Natural killer cell (primary cell): Measurements from ENCODE around the gene EPN3. TPM values are rescaled to one million over a fixed set of nuclear protein-coding genes. Genes with fewer than 3 reads are reported as not detected.

Experiments
- ATAC-seq, 3 donors: fragments of 150-1000 bp in 2 of 3; fragments of 200-7000 bp in 1 of 3; cut with Tn5 transposase; 1 replicate in 1 of 3; 2 replicates in 2 of 3; pipeline ENCODE4 v1.10.0; 2021; ENCODE audit warnings: mild to moderate bottlenecking in 2 of 3, moderate library complexity in 2 of 3
- DNase-seq, 2 donors: peaks; one replicate each; pipeline versions ENCODE4 v3.0.0 to v3.0.0-alpha.2; 2013 to 2021; ENCODE audit warnings: mixed read lengths in 1 of 2
- H3K27ac ChIP-seq: one replicate; pipeline ENCODE4 v1.5.1; 2013; ENCODE audit warnings: mild to moderate bottlenecking, low read length
- H3K27me3 ChIP-seq: one replicate; pipeline ENCODE4 v1.6.1; 2013; ENCODE audit warnings: low read length; ENCODE audit not compliant: control insufficient read depth, insufficient read depth
- H3K36me3 ChIP-seq: one replicate; pipeline ENCODE4 v1.6.1; 2013; ENCODE audit warnings: low read length; ENCODE audit not compliant: control insufficient read depth, insufficient read depth
- H3K4me1 ChIP-seq: one replicate; pipeline ENCODE4 v1.6.1; 2013; ENCODE audit warnings: low read length; ENCODE audit not compliant: control insufficient read depth, insufficient read depth
- H3K4me3 ChIP-seq: one replicate; pipeline ENCODE4 v1.5.1; 2013; ENCODE audit warnings: low read length
- H3K9me3 ChIP-seq: one replicate; pipeline ENCODE4 v1.6.1; 2013; ENCODE audit warnings: low read length; ENCODE audit not compliant: control insufficient read depth, insufficient read depth
- H3K27ac Mint-ChIP-seq, 2 donors: one replicate each; pipeline ENCODE4 v1.8.0; 2022; ENCODE audit warnings: mild to moderate bottlenecking in 2 of 2, mixed read lengths in 2 of 2, moderate library complexity in 1 of 2
- H3K27me3 Mint-ChIP-seq, 2 donors: one replicate each; pipeline ENCODE4 v1.8.0; 2022; ENCODE audit warnings: low read depth in 2 of 2, mixed read lengths in 2 of 2
- H3K36me3 Mint-ChIP-seq: one replicate; pipeline ENCODE4 v1.8.0; 2022; ENCODE audit warnings: mixed read lengths
- H3K4me1 Mint-ChIP-seq, 2 donors: one replicate each; pipeline ENCODE4 v1.8.0; 2022; ENCODE audit warnings: mixed read lengths in 2 of 2
- H3K4me3 Mint-ChIP-seq: one replicate; pipeline ENCODE4 v1.8.0; 2022; ENCODE audit warnings: mild to moderate bottlenecking, moderate library complexity, mixed read lengths
- H3K9me3 Mint-ChIP-seq, 2 donors: one replicate each; pipeline ENCODE4 v1.8.0; 2022; ENCODE audit warnings: mixed read lengths in 2 of 2
- CTCF ChIP-seq: fragments of 200-600 bp; IDR thresholded peaks from one replicate; pipeline ENCODE4 v1.8.0; 2022; ENCODE audit warnings: antibody characterized with exemption
- WGBS: methylation state at CpG from one replicate; pipeline ENCODE4 v1.1.7; 2013; ENCODE audit warnings: missing lambda C conversion rate; ENCODE audit not compliant: insufficient coverage; 5-methylcytosine and 5-hydroxymethylcytosine counted together
- intact Hi-C: fragments of 100-400 bp; cut with micrococcal nuclease; formaldehyde crosslinking; loops from one replicate; pipeline ENCODE4 v1.14.2; 2022
- total RNA-seq, 4 donors: library from RNA; stranded (reverse); fragments of 120-200 nt in 1 of 4; gene quantifications; one replicate each; pipeline versions ENCODE4 v1.2.3 to v1.2.4, GENCODE V29; 2013 to 2022

The EPN3 gene
- total RNA-seq, 3 donors from 2014 or later (not counting 1 experiment from before 2014, with no cell fraction given): not detected

DNA sequence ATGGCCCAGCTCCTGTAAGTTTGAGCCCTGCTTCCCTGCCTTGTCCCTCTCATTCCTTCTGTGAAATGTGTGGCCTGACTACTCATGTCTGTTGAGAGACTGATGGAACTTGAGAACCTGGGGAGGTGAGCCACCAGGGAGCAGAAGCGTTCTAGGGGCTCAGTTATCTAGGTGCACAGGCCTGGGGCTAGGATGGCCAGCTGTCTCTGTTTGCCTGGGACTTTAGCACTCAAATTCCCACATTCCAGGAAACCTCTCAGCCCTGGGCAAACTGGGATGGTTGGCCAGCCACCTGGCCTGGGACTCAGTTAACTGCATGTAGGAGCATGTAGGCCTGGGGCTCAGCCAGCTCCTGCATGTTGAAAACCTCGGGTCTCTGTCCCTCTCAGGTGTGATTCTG, 9.3 kb upstream of the EPN3 start:
- Histone ChIP-seq H3K27me3 (no peaks in the 10 kb centered on the region), H3K27ac (no peak overlapping the region), H3K36me3 (no peaks in the 10 kb centered on the region), H3K9me3 (no peaks in the 10 kb centered on the region), H3K4me3 (no peak overlapping the region), H3K4me1 (no peaks in the 10 kb centered on the region)
- intact Hi-C loops: no loop called here
- Mint-ChIP-seq H3K27me3 (no peaks in the 10 kb centered on the region), H3K4me3 (no peak overlapping the region), H3K4me1 (no peaks in the 10 kb centered on the region), H3K36me3 (no peaks in the 10 kb centered on the region), H3K9me3 (no peaks in the 10 kb centered on the region), H3K27ac (no peak overlapping the region)
- no peak for ATAC-seq
- no peak for TF ChIP-seq CTCF
- WGBS: 80% methylated on average over 2 of the region's 2 CpGs
- no peak for DNase-seq

DNA sequence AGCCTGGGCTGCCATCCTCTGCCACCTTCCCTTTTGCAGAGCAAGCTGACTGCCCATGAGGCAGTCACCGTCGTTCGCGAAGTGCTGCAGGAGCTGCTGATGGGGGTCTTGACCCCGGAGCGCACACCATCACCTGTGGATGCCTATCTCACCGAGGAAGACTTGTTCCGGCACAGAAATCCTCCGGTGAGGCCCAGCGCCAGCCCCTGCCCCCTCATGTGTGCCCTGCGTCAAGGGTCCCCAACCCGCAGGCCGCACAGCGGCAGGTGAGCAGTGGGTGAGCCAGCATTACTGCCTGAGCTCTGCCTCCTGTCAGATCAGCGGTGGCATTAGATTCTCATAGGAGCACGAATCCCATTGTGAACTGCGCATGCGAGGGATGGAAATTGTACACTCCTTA, 7.7 kb upstream of the EPN3 start:
- Mint-ChIP-seq H3K27me3 (peaks cover 0 to 6% of the 10 kb centered on the region in 2 donors), H3K27ac (no peak overlapping the region), H3K4me1 (no peaks in the 10 kb centered on the region), H3K9me3 (no peaks in the 10 kb centered on the region), H3K4me3 (no peak overlapping the region), H3K36me3 (no peaks in the 10 kb centered on the region)
- Histone ChIP-seq H3K4me3 (no peak overlapping the region), H3K27ac (no peak overlapping the region), H3K36me3 (no peaks in the 10 kb centered on the region), H3K9me3 (no peaks in the 10 kb centered on the region), H3K27me3 (no peaks in the 10 kb centered on the region), H3K4me1 (no peaks in the 10 kb centered on the region)
- intact Hi-C loops: no loop called here
- DNase-seq (no peak), ATAC-seq (no peak)
- WGBS: 95% methylated on average over 18 of the region's 18 CpGs
- TF ChIP-seq CTCF: no peak

DNA sequence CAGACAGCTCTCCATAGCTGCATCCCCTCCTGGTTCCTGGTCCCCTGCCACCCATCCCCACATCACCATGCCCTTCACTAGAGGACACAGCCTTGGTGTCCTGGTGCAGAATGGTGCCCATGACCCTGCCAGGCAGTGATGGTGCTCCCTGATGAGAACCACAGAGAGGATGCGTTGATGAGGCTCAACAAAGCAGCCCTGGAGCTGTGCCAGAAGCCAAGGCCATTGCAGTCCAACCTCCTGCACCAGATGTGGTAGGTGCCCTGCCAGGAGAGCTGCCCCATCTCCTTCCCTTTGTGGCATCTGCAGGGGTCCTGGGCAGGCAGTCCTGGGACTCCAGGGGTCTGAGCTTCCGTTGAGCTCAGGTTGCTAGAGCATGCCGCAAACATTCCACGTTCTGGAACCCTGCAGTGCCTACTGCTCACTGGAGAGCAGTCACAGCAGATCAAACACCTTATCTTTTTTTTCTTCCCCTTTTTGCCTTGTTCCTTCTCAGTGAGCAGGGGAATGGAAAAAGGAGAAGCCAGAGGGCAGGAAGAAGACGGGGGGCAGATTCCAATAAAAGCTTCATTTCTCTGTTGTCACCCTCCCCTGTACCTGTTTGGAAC, 5.3 kb upstream of the EPN3 start:
- intact Hi-C loops: no loop called here
- Mint-ChIP-seq H3K4me1 (no peaks in the 10 kb centered on the region), H3K27ac (no peak overlapping the region), H3K4me3 (no peak overlapping the region), H3K9me3 (no peaks in the 10 kb centered on the region), H3K36me3 (no peaks in the 10 kb centered on the region), H3K27me3 (peaks cover 16 to 20% of the 10 kb centered on the region in 2 donors)
- ATAC-seq: no peak
- Histone ChIP-seq H3K4me1 (no peaks in the 10 kb centered on the region), H3K4me3 (no peak overlapping the region), H3K9me3 (no peaks in the 10 kb centered on the region), H3K36me3 (no peaks in the 10 kb centered on the region), H3K27ac (no peak overlapping the region), H3K27me3 (peaks cover 8% of the 10 kb centered on the region)
- no peak for TF ChIP-seq CTCF
- no peak for DNase-seq
- 44% methylated on average over 4 of the region's 5 CpGs for WGBS

- Mint-ChIP-seq H3K4me1 (no peaks in the 10 kb centered on the region), H3K4me3 (no peak overlapping the region), H3K27me3 (peaks cover 16 to 21% of the 10 kb centered on the region in 2 donors), H3K9me3 (no peaks in the 10 kb centered on the region), H3K36me3 (no peaks in the 10 kb centered on the region), H3K27ac (no peak overlapping the region)
- 44% methylated on average over 4 of the region's 4 CpGs for WGBS
- ATAC-seq: no peak
- intact Hi-C loops: no loop called here
- Histone ChIP-seq H3K27me3 (peaks cover 15% of the 10 kb centered on the region), H3K4me3 (no peak overlapping the region), H3K27ac (no peak overlapping the region), H3K36me3 (no peaks in the 10 kb centered on the region), H3K9me3 (no peaks in the 10 kb centered on the region), H3K4me1 (peaks cover 6% of the 10 kb centered on the region)
- TF ChIP-seq CTCF: no peak
- no peak for DNase-seq
These were observed 4.5 kb upstream of the EPN3 start for GRCh38 chr17:50527949-50528474.
